A549 (cell line): ENCODE results near the gene MRPL46. TPM values are rescaled to one million over a fixed set of nuclear protein-coding genes. Genes with fewer than 3 reads are reported as not detected.

Experiments used
- ATAC-seq, 2 experiments: fragments of 200-7000 bp in 1 of 2; fragments of >200 bp in 1 of 2; cut with Nextera tagmentation in 1 of 2; cut with Tn5 transposase in 1 of 2; 3 replicates each; pipeline versions ENCODE4 v1.8.0 to v1.9.1; 2018 to 2020; ENCODE audit warnings: mild to moderate bottlenecking in 1 of 2, moderate library complexity in 1 of 2
- CTCF ChIA-PET: fragments of 300-600 bp; sonication (Branson Sonifier 250); formaldehyde crosslinking; extraction: SDS; loops from one replicate; lab custom pipeline; 2021; ENCODE audit warnings: antibody characterized with exemption, inconsistent platforms; lab: Yijun Ruan, JAX
- POLR2A ChIA-PET: fragments of 350-600 bp; formaldehyde crosslinking; extraction: SDS; loops from one replicate; lab custom pipeline; 2021; ENCODE audit warnings: antibody characterized with exemption, inconsistent platforms; lab: Yijun Ruan, JAX
- DNase-seq, 2 experiments: peaks; one replicate each; pipeline versions ENCODE4 v3.0.0 to v3.0.0-alpha.2; 2011 to 2016; ENCODE audit warnings: low read depth in 1 of 2, low spot score in 1 of 2
- FAIRE-seq: peaks from 2 replicates; lab custom pipeline; 2011; peaks lifted over from hg19 to GRCh38; lab: Jason Lieb, UNC
- H3K27ac ChIP-seq, 2 experiments: fragments of >200 bp; sonication (Bioruptor Twin); formaldehyde crosslinking; 3 replicates each; pipeline ENCODE4 v1.5.1; 2016 to 2017
- H3K4me1 ChIP-seq: fragments of >200 bp; sonication (Bioruptor Twin); formaldehyde crosslinking; 3 replicates; pipeline ENCODE4 v1.6.1; 2016
- H3K4me2 ChIP-seq: fragments of >200 bp; sonication (Bioruptor Twin); formaldehyde crosslinking; 3 replicates; pipeline ENCODE4 v1.6.1; 2016
- H3K4me3 ChIP-seq: fragments of >200 bp; sonication (Bioruptor Twin); formaldehyde crosslinking; 3 replicates; pipeline ENCODE4 v1.5.1; 2016
- H3K9me3 ChIP-seq: fragments of >200 bp; sonication (Bioruptor Twin); formaldehyde crosslinking; 3 replicates; pipeline ENCODE4 v1.6.1; 2016
- CEBPB ChIP-seq, 2 experiments: fragments of >200 bp in 1 of 2; sonication (Bioruptor Twin) in 1 of 2; formaldehyde crosslinking in 1 of 2; IDR thresholded peaks; 2 replicates each; pipeline ENCODE4 v1.6.1; 2012 to 2016
- CTCF ChIP-seq: fragments of >200 bp; sonication (Bioruptor Twin); formaldehyde crosslinking; IDR thresholded peaks from 3 replicates; pipeline ENCODE4 v1.5.1; 2016
- EHF ChIP-seq: fragments of 250-450 bp; sonication (Bioruptor Pico); IDR thresholded peaks from 2 replicates; pipeline ENCODE4 v1.5.0; 2020; ENCODE audit warnings: mild to moderate bottlenecking
- EHMT2 ChIP-seq: fragments of 200-600 bp; sonication (generic); IDR thresholded peaks from 2 replicates; pipeline ENCODE4 v1.6.1; 2016; ENCODE audit warnings: antibody characterized with exemption, low read depth, mild to moderate bottlenecking, moderate library complexity
- FOSL2 ChIP-seq, 2 experiments: fragments of 450-650 bp in 1 of 2; fragments of >200 bp in 1 of 2; sonication (Bioruptor Twin) in 1 of 2; formaldehyde crosslinking; IDR thresholded peaks; 2 replicates each; pipeline versions ENCODE4 v1.5.0 to v1.6.1; 2016 to 2020; ENCODE audit warnings: mild to moderate bottlenecking in 1 of 2, moderate library complexity in 1 of 2
- GATA3 ChIP-seq: IDR thresholded peaks from 2 replicates; pipeline ENCODE4 v1.6.1; 2012; ENCODE audit warnings: borderline replicate concordance
- HEYL ChIP-seq: fragments of 250-450 bp; sonication (Bioruptor Pico); IDR thresholded peaks from 2 replicates; pipeline ENCODE4 v1.8.0; 2021; ENCODE audit warnings: mild to moderate bottlenecking, moderate library complexity
- HMGXB4 ChIP-seq: fragments of 250-450 bp; sonication (Bioruptor Pico); IDR thresholded peaks from 2 replicates; pipeline ENCODE4 v1.5.0; 2021; ENCODE audit warnings: mild to moderate bottlenecking, moderate library complexity, borderline replicate concordance
- HOXA7 ChIP-seq: fragments of 250-450 bp; sonication (Bioruptor Pico); IDR thresholded peaks from 2 replicates; pipeline ENCODE4 v1.5.0; 2020; ENCODE audit warnings: mild to moderate bottlenecking, moderate library complexity
- HOXB13 ChIP-seq: fragments of 250-450 bp; sonication (Bioruptor Pico); IDR thresholded peaks from 2 replicates; pipeline ENCODE4 v1.5.0; 2020; ENCODE audit warnings: low read depth, mild to moderate bottlenecking, moderate library complexity
- KDM1A ChIP-seq: fragments of 200-600 bp; sonication (generic); IDR thresholded peaks from 2 replicates; pipeline ENCODE4 v1.6.1; 2016; ENCODE audit warnings: low read depth, mild to moderate bottlenecking
- MAX ChIP-seq: IDR thresholded peaks from 2 replicates; pipeline ENCODE4 v1.6.1; 2012
- MAZ ChIP-seq: fragments of 150-350 bp; IDR thresholded peaks from 2 replicates; pipeline ENCODE4 v1.6.1; 2014; ENCODE audit warnings: antibody characterized with exemption, low read depth, low read length, borderline replicate concordance
- NR3C1 ChIP-seq: fragments of >200 bp; sonication (Bioruptor Twin); formaldehyde crosslinking; IDR thresholded peaks from 3 replicates; pipeline ENCODE4 v1.6.1; 2017
- PBX3 ChIP-seq: IDR thresholded peaks from 2 replicates; pipeline ENCODE4 v1.6.1; 2012
- POLR2A ChIP-seq: IDR thresholded peaks from 2 replicates; pipeline ENCODE4 v1.6.1; 2012; ENCODE audit warnings: mild to moderate bottlenecking, low read length
- POLR2AphosphoS2 ChIP-seq: conservative IDR thresholded peaks from 2 replicates; pipeline ENCODE4 v1.6.1; 2012; ENCODE audit warnings: low read length, improper control_type of control experiment, inconsistent platforms
- RARB ChIP-seq: fragments of 250-450 bp; sonication (Bioruptor Pico); IDR thresholded peaks from 2 replicates; pipeline ENCODE4 v1.8.0; 2021; ENCODE audit warnings: mild to moderate bottlenecking, moderate library complexity
- RCOR1 ChIP-seq: fragments of 150-350 bp; IDR thresholded peaks from 2 replicates; pipeline ENCODE4 v1.6.1; 2014; ENCODE audit warnings: antibody characterized with exemption, low read length, low read depth
- REST ChIP-seq: fragments of 200-600 bp; sonication (generic); IDR thresholded peaks from 2 replicates; pipeline ENCODE4 v1.6.1; 2016; ENCODE audit warnings: antibody characterized with exemption, mild to moderate bottlenecking, moderate library complexity
- TP53 ChIP-seq: fragments of 250-450 bp; sonication (Bioruptor Pico); IDR thresholded peaks from 2 replicates; pipeline ENCODE4 v1.5.0; 2021; ENCODE audit warnings: mild to moderate bottlenecking, moderate library complexity
- ZFP36 ChIP-seq: fragments of 450-650 bp; IDR thresholded peaks from 2 replicates; pipeline ENCODE4 v1.6.1; 2014; ENCODE audit warnings: borderline replicate concordance; ENCODE audit not compliant: partially characterized antibody
- WGBS: methylation state at CpG from one replicate; pipeline ENCODE4 v1.1.6; 2017; ENCODE audit errors: missing lambda C conversion rate; 5-methylcytosine and 5-hydroxymethylcytosine counted together
- polyA plus RNA-seq, 4 experiments: library from polyadenylated mRNA; depleted of rRNA in 3 of 4; stranded (reverse); fragments of >200 nt; fragmentation: RNase III in 1 of 4; extraction: RNeasy Plus Mini Kit Qiagen cat#74134 plus additional on column Dnase treatment in 1 of 4; gene quantifications; 2 replicates in 3 of 4; 3 replicates in 1 of 4; pipeline ENCODE4 v1.2.3, GENCODE V29; 2011 to 2017

The MRPL46 gene
- polyA plus RNA-seq, 2 of the 4 experiments (the other 2 are of a cell fraction): 54.9 to 76.1 TPM

GRCh38 chr15:88506628-88507027, 39.4 kb upstream of the MRPL46 start:
- TF ChIP-seq GATA3 (no peak), HOXA7 (no peak), HMGXB4 (no peak), NR3C1 (no peak), PBX3 (no peak), HEYL (no peak), REST (no peak), MAZ (no peak), CTCF (no peak), POLR2A (no peak)
- CTCF ChIA-PET: interaction anchor here (1.1 to 2.0 kb wide), 4 partner anchors 11 to 108 kb away, joined by 3 to 7 read pairs (median 4); no protein-coding TSS in a partner anchor

GRCh38 chr15:88505721-88506120, 38.5 kb upstream of the MRPL46 start:
- TF ChIP-seq KDM1A (no peak), MAX (no peak), TP53 (no peak), POLR2AphosphoS2 (no peak), CTCF (no peak), RCOR1 (no peak), ZFP36 (no peak), HEYL (no peak), RARB (CRISPR knock-in tag) (no peak), EHF (CRISPR knock-in tag) (no peak), EHMT2 (no peak), HOXB13 (CRISPR knock-in tag) (no peak), CEBPB (IDR thresholded peaks at IDR 0.05) (no peak), FOSL2 (IDR thresholded peaks at IDR 0.05) (no peak), FOSL2 (CRISPR knock-in tag; IDR thresholded peaks at IDR 0.05) (no peak)
- H3K4me3 ChIP-seq: no peak overlapping the region
- FAIRE-seq: no peak
- ChIA-PET CTCF (interaction anchor here (0.9 to 1.9 kb wide), 3 partner anchors 9 to 109 kb away, joined by 3 to 6 read pairs (median 3); no protein-coding TSS in a partner anchor), POLR2A (no interaction called here)
- WGBS: 95% methylated on average over 2 of the region's 2 CpGs
- no peak for ATAC-seq
- H3K27ac ChIP-seq: no peak overlapping the region
- H3K4me1 ChIP-seq: no peaks in the 10 kb centered on the region
- no peaks in the 10 kb centered on the region for H3K9me3 ChIP-seq
- DNase-seq: no peak
- no peak overlapping the region for H3K4me2 ChIP-seq

More at GRCh38 chr15:88506628-88507027, 39.4 kb upstream of the MRPL46 start:
- Histone ChIP-seq H3K4me1 (no peaks in the 10 kb centered on the region), H3K4me2 (no peak overlapping the region), H3K9me3 (no peaks in the 10 kb centered on the region), H3K4me3 (no peak overlapping the region), H3K27ac (no peak overlapping the region)
- ATAC-seq (no peak), DNase-seq (no peak), FAIRE-seq (no peak)
- POLR2A ChIA-PET: no interaction called here
